ENCODE results near the gene THRB. TPM values are rescaled to one million over a fixed set of nuclear protein-coding genes. Genes with fewer than 3 reads are reported as not detected.

THRB gene
- polyA plus RNA-seq, 1 of the 3 experiments (the other 2 are of a cell fraction): 0.02 TPM

DNA sequence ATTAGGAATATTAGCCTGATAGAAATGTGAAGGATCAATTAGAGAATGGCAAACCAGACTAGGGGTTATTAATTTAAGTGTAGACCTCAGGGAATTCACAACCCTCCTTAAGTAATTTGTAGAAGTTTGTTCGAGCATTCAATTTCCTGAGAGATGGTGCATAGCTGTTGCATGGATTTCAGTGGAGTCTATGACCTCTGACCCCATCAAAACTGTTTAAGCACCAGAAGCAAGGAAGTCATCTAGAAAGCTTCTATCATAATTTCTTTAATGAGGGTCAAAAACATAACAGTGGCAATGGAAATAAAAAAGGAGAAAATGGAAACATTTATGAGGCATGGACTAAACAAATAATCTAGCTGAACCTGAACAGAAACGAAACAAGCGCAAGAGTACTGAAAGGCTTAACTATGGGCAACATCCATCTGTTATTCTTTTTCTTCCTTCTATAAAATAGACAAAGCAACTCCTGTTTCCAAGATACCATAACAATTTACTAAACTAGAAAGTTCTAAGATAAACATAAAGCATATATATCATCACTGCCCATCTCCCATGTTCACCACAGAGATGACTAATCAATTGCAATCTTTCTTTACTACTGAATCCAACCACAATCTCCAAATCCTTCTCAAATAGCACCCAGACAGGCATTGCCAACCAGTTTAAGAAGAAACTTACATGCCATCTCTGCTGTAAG is 151.4 kb downstream of the THRB start:
- ChIA-PET CTCF (interaction anchor here (0.9 kb wide), 1 partner anchor 337 kb away, joined by 3 read pairs; no protein-coding TSS in a partner anchor), POLR2A (no interaction called here)
- WGBS (ENCODE audit: low lambda C conversion rate): 90% methylated on average over 3 of the region's 3 CpGs
- no peaks in the 10 kb centered on the region for H3K36me3 ChIP-seq (replicated peaks in 1 of 2; ENCODE audit: control insufficient read depth in 1 of 2, insufficient read depth in 2 of 2, low read length in 1 of 2)
- no peaks in the 10 kb centered on the region for H3K79me2 ChIP-seq (ENCODE audit: insufficient read depth)
- no peak overlapping the region for H3K9ac ChIP-seq
- no peak overlapping the region for H3K4me2 ChIP-seq
- no peak overlapping the region for H3K4me3 ChIP-seq (ENCODE audit: low read depth in 2 of 2, low read length in 1 of 2)
- H3K27ac ChIP-seq (ENCODE audit: low read depth in 2 of 2, low read length in 1 of 2): no peak overlapping the region
- peaks cover 3% of the 10 kb centered on the region for H3F3A ChIP-seq (replicated peaks; ENCODE audit: insufficient read depth)
- H3K27me3 ChIP-seq (ENCODE audit: insufficient read depth): no peaks in the 10 kb centered on the region
- DNase-seq: no peak
- no peaks in the 10 kb centered on the region for H3K9me2 ChIP-seq
- no peak for TF ChIP-seq TEAD4 (IDR thresholded peaks at IDR 0.05; ENCODE audit: borderline replicate concordance, insufficient read depth)
- TF ChIP-seq EP300 (IDR thresholded peaks at IDR 0.05; ENCODE audit: borderline replicate concordance in 1 of 2, low read depth in 1 of 2, low read length in 1 of 2): no peak
- TF ChIP-seq TCF12 (IDR thresholded peaks at IDR 0.05): 0 out of 2 replicates have a peak, but pooled peaks have one; percentile 34
- TF ChIP-seq RCOR1 (IDR thresholded peaks at IDR 0.05; ENCODE audit: low read length): no peak
- TF ChIP-seq JUND (IDR thresholded peaks at IDR 0.05): no peak
- no peak for TF ChIP-seq YY1 (IDR thresholded peaks at IDR 0.05; ENCODE audit: low read depth)
- no peak for TF ChIP-seq FOXJ3 (CRISPR knock-in tag; IDR thresholded peaks at IDR 0.05)
- no peak for TF ChIP-seq TAF1 (IDR thresholded peaks at IDR 0.05; ENCODE audit: borderline replicate concordance, low read depth, low read length)
- TF ChIP-seq, protein P1, sequence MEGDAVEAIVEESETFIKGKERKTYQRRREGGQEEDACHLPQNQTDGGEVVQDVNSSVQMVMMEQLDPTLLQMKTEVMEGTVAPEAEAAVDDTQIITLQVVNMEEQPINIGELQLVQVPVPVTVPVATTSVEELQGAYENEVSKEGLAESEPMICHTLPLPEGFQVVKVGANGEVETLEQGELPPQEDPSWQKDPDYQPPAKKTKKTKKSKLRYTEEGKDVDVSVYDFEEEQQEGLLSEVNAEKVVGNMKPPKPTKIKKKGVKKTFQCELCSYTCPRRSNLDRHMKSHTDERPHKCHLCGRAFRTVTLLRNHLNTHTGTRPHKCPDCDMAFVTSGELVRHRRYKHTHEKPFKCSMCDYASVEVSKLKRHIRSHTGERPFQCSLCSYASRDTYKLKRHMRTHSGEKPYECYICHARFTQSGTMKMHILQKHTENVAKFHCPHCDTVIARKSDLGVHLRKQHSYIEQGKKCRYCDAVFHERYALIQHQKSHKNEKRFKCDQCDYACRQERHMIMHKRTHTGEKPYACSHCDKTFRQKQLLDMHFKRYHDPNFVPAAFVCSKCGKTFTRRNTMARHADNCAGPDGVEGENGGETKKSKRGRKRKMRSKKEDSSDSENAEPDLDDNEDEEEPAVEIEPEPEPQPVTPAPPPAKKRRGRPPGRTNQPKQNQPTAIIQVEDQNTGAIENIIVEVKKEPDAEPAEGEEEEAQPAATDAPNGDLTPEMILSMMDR (IDR thresholded peaks at IDR 0.05): no peak
- TF ChIP-seq MXI1 (IDR thresholded peaks at IDR 0.05; ENCODE audit: low read depth, low read length): no peak
- TF ChIP-seq ELF1 (IDR thresholded peaks at IDR 0.05): no peak
- TF ChIP-seq, protein P2, sequence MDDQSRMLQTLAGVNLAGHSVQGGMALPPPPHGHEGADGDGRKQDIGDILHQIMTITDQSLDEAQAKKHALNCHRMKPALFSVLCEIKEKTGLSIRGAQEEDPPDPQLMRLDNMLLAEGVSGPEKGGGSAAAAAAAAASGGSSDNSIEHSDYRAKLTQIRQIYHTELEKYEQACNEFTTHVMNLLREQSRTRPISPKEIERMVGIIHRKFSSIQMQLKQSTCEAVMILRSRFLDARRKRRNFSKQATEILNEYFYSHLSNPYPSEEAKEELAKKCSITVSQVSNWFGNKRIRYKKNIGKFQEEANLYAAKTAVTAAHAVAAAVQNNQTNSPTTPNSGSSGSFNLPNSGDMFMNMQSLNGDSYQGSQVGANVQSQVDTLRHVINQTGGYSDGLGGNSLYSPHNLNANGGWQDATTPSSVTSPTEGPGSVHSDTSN (IDR thresholded peaks at IDR 0.05): peak; percentile 22; the same call in 1 of the 2 replicates
- no peak for TF ChIP-seq IRF3 (IDR thresholded peaks at IDR 0.05; ENCODE audit: low read depth, low read length)
- no peak for TF ChIP-seq GATA2 (CRISPR knock-in tag; IDR thresholded peaks at IDR 0.05)
- TF ChIP-seq RAD21 (IDR thresholded peaks at IDR 0.05; ENCODE audit: low read length): no peak
- H3K4me1 ChIP-seq (ENCODE audit: control insufficient read depth in 1 of 2, insufficient read depth in 2 of 2, low read depth in 1 of 2, low read length in 1 of 2): no peaks in the 10 kb centered on the region
- no peak overlapping the region for H2AFZ ChIP-seq (ENCODE audit: low read depth)
- H3K9me3 ChIP-seq: no peaks in the 10 kb centered on the region
- H4K20me1 ChIP-seq (ENCODE audit: insufficient read depth): no peaks in the 10 kb centered on the region
